GM18526 (cell line): ENCODE measurements around the gene BPNT1.

Experiments
- POLR2A ChIP-seq: IDR thresholded peaks from 3 replicates; pipeline ENCODE4 v1.6.1; 2011; ENCODE audit not compliant: insufficient read length; ENCODE audit errors: extremely low read depth

The BPNT1 gene, protein sequence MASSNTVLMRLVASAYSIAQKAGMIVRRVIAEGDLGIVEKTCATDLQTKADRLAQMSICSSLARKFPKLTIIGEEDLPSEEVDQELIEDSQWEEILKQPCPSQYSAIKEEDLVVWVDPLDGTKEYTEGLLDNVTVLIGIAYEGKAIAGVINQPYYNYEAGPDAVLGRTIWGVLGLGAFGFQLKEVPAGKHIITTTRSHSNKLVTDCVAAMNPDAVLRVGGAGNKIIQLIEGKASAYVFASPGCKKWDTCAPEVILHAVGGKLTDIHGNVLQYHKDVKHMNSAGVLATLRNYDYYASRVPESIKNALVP

DNA sequence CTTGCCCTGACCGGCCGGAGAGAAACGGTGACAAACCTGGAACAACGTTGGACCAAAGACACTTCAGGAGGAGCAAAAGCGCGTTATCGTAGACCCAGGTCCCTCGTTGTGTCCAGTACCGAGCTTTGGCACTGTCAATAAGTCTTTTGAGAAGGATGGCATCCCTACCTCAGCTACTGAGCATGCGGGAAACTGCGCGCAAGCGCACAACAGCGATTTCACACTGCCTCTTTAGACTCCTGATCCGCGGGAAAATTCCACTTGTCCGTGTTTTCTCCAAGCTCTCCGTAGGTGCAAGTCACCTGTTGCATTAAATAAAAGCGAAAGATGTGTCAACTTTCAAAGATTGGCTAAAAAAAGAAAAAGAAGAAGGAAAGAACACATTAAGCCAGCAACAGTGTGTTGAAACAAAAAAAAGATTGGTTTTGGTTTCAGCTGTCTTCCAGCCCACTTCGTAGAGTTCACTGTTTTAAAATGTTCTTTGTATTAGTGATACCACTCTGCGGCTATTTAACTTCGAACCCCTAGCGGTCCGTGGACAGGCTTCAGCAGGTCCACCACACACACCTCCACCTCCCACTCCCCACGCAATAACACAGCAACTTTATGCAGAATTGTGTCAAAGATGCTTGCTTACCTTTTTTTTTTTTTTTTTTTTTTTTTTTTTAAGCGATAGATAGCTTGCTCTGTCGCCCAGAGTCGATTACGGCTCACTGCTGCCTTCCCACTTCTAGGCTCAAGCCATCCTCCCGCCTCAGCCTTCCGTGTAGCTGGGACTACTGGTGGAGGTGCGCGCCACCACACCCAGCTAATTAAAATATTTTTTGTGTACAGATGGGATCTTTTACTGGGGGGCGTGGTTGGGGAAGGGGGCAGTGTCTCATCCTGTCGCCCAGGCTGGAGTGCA lies at the start of gene BPNT1:
TSS of gene BPNT1 (minus strand) at position 139 of the 907 bp plus-strand sequence. CDS start 9,942 bp downstream, outside the sequence.
- peak; percentile 81 for TF ChIP-seq POLR2A

DNA sequence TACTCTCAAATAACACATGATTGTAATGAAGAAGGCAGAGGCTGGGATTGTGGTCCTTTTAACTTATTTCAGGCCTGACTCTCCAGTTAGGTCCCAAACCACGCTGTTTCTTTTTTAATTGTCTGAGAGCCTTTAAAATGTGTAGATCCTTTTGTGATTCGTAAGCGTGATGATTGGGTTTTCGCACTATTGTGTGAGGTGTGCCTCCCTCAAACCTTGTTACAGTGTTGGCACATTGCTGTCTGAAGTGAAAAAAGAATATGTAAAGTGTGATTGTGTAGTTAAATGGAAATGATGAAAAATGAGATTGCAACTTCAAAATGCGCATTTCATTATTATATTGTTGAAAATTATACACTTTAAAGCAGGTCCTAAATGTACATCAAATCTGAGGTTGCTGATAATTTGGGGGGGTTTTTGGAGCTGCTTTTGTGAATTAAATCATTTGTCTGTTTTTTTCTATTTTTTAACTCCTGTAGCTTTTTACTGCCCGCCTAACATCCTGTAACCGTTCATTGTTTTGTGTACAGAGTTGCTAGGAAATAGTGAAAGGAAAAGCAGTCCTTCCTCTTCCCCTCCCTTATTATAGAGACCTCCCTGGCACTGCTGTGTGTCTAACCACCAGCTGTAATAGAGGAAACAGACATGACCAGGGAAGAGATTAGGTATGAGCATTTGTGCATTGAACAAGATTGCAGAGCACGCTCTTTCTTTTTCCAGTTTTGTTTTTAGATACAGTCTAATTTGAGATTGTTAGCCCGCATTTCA lies 47.6 kb upstream of the BPNT1 start:
- no peak for TF ChIP-seq POLR2A

DNA sequence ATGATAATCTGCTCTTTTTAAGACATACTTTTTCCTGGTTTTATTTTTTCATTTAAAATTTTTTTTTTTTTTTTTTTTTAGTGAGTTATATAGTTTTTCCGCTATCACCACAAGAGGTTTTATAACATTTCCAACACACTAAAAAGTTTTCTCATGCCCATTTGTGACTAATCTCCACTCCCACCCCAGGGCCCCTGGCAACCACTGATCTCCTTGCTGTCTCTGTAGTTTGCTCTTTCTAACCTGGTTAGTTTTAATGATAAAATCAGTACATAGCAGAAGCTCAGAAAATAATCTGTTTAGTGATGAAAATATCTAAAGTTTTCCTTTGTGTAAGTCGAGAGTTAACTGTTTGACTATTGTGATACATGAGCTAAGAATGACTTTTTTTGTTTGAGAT lies 46.2 kb upstream of the BPNT1 start:
- TF ChIP-seq POLR2A = no peak

DNA sequence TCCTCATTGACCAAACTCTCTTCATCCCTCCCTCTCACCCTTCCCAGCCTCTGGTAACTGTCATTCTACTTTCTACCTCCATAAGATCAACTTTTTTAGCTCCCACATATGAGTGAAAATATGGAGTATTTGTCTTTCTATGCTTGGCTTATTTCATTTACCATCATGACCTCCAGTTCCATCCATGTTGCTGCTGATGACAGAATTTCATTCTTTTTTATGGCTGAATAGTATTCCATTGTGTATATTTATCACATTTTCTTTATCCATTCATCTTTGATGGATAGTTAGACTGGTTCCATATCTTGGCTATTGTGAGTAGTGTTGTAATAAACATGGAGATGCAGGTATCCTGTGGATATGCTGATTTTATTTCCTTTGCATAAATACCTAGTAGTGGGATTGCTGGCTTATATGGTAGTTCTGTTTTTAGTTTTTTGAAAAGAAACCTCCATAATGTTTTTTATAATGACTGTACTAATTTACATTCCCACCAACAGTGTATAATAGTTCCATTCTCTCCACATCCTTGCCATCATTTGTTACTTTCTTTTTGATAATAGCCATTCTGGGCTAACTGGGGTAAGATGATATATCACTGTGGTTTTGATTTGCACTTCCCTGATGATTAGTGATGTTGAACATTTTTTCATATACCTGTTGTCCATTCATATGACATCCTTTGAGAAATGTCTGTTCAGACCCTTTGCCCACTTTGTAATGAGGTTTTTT lies 40.1 kb upstream of the BPNT1 start:
- TF ChIP-seq POLR2A = no peak

DNA sequence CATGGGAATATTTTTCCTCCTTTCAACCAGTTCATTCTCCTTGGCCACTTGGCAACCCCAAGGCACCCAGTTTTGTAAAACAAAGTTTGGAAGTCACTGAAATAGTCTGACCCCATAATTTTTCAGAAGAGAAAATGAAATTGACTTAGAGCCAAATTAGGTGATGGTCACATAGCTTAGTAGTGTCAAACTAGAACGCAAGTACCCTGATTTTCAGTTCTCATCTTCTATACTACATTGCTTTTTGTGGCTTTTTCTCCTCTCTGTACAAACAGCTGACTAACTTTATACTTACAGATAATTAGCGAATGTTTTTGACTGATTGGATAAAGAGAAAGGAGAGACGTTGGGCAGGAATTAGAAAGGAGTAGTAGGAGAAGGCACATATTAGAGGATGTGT lies 37.5 kb upstream of the BPNT1 start:
- no peak for TF ChIP-seq POLR2A

DNA sequence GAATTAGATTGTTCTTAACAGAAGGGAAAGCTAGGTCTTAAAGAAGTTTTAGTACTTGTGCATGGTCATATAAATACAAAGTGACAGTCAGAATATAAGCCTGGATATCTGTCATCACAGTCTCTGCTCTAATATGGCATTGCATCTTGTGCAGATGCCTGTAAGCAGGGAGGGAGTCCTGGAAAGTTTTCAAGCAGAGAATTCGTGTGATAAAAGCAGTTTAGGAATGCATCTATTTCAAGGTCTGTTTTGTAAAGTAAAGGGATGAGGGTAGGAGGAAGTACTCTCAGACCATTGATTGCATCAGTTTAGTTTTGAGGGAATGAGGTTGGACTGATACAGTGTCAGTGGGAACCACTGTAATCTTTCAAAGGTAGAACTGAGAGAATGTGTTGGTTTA lies 35.0 kb upstream of the BPNT1 start:
- TF ChIP-seq POLR2A = no peak

DNA sequence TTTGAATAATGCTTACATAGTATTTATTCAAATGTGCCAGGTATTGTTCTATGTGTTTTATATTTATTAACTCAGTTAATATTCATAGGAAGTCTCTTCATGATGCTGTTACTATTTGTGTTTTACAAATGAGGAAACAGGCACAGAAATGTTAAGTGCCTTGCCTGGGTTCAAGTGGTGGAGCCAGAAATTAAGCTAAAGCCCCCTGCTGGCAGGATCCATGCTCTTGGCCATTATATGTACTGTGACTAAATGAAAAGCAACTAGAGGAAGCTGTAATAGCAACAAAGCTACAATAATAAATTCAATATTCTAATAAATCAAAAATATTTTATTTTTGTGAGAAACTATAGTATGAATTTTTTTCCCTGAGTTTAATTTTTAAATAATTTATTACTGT lies 34.3 kb upstream of the BPNT1 start:
- no peak for TF ChIP-seq POLR2A

DNA sequence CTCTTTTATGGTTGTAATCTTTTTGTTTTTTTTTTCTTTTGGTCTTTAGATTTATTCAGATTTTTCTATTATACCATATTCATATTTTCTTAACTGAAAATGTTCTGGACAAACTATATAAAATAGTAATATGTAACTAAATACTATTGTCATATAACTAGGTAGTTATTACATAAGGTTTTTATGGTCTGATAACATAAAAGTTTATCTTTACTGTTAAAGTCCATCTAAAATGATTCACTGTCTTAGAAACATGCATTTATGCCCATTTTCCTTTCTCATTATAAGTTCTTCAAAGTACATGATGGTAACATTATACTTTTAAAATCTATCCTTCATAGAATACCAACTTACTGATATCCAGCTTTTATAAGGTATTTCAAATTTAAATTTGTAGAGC lies 33.5 kb upstream of the BPNT1 start:
- no peak for TF ChIP-seq POLR2A

DNA sequence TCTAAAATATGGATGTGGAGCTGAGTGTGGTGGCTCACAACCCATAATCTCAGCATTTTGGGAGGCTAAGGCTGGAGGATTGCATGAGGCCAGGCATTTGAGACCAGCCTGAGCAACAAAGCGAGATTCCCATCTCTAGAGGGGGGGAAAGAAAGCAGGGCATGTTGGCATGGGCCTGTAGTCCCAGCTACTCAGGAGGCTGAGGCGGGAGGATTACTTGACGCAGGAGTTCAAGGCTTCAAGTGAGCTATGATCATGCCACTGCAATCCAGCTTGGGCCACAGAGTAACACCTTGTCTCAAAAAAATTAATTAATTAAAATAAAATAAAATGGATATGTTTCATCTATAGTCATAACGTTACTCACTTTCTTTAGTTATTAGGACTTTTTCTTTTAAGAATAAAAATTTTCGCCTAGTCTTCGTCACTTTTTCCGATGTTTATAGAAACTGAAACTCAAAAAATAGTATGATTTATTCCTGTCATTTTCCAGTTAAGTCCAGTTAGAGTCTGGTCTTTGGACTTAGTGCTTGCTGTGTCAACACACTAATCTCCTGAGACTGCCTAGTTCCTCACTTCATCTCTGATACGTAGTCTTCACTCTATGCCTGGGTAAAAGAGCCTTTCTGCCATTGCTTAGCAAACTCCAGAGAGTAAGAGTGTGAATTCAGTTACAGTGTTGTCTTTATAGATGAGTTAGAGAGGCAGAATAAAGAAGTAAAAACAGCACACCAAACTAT lies 32.4 kb upstream of the BPNT1 start:
- TF ChIP-seq POLR2A = no peak

DNA sequence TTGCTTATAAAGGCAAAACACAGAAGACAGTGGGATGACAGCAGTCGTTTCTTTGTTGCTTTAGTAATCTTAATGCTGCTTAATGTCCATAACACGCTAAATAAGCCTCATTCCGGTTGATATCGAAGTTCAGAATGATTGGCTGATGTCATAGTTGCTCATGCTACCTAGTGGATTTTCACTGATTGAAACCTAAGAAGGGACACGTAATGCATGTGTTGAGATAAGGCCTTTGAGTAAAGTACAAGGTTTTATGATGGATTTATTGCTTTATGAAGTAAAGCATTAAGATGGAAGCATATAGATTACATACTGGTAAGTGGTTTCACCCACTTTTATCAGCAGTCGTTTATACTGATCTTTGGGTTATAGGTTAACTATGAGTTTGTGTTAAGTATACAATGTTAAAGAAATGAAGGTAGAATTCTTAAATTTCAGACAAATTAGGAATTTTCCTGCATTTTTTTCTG lies 29.5 kb upstream of the BPNT1 start:
- TF ChIP-seq POLR2A = no peak

DNA sequence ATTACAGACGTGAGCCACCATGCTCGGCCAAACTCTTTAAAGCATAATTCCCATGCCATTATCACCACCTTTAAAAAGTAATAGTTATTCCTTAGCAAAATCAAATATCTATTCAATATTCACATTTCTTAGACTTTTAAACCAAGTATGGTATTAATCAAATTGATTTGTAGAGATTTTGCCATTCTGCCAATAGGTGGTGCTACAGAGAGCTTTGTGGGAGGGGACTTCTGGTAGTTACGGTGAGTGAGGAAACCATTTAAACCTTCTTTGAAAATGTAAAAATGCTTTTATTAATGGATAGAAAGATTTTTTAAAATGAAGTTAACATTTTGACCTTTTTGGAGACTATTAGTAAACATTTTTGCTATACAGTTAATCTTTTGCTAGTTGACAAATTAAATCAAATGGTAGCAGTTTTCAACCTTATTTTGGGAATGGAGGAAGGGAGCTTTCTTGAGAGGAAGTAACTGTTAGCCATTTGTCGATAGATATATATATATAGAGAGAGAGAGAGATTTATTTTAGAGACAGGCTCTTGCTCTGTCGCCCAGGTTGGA lies 23.6 kb upstream of the BPNT1 start:
- TF ChIP-seq POLR2A = no peak

DNA sequence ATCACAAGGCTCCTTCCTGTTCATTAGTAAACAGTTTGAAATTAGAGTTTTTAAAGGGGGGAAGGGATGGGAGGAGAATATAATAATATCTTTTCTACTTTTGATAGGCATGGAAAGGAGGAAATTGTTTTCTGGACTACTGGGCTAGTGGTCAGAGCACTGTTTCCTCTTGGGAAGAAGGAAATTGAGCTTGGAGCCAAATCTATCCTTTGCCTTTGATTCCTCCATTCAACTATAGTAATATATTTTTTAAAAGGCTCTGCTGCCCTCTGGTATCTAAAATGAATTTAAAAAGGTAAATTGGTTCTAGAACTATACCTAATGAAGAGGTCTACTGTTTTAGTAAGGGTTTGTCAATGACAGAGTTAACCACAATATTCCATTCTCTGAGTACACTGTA lies 10.2 kb upstream of the BPNT1 start:
- no peak for TF ChIP-seq POLR2A

DNA sequence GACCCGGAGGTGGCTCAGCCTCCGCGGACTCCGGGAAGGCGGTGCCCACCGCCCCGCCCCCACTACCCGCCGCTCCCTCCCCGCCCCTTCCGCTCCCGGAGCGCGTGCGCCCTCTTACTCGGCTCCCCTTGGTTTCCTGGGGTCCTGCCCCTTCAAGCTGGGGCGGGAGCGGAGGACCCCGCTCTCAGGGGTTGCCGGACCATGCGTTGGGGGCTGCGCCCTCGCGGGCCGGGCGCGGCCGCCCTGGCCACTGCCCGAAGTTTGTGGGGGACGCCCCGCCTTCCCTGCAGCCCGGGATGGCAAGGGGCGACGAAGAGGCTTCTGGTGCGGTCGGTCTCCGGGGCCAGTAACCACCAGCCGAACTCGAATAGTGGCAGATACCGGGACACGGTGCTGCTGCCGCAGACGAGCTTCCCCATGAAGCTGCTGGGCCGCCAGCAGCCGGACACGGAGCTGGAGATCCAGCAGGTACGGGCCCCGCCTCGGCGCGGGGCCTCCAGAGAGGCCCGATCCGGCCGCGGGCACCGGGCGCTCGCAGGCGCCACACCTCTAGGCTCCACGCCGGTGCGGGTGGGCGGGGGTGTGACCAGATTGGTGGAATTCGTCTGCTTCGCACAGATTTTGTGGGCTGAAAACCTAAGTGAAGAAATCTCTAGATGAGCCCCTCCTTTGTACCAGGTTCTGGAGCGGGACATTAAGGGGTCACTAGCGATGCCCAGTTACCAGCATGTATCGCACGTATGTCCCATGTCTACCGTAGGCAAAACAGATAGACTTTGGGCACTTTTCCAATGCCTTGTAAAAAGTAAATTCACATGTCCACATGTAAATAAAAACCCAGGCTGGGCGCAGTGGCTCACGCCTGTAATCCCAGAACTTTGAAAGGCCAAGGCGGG lies 4.7 kb upstream of the BPNT1 start, which contains the start of gene IARS2:
TSS of gene IARS2 (plus strand) at position 117 of the 896 bp plus-strand sequence. CDS start at position 202, 85 bp downstream.
- TF ChIP-seq POLR2A = peak; percentile 70
